ENCODE measurements around the gene RTRAF. TPM values are rescaled to one million over a fixed set of nuclear protein-coding genes. Genes with fewer than 3 reads are reported as not detected.

RTRAF gene
- total and polyA plus RNA-seq, 7 experiments from 2014 or later: 112 to 206 (median 124) TPM

DNA sequence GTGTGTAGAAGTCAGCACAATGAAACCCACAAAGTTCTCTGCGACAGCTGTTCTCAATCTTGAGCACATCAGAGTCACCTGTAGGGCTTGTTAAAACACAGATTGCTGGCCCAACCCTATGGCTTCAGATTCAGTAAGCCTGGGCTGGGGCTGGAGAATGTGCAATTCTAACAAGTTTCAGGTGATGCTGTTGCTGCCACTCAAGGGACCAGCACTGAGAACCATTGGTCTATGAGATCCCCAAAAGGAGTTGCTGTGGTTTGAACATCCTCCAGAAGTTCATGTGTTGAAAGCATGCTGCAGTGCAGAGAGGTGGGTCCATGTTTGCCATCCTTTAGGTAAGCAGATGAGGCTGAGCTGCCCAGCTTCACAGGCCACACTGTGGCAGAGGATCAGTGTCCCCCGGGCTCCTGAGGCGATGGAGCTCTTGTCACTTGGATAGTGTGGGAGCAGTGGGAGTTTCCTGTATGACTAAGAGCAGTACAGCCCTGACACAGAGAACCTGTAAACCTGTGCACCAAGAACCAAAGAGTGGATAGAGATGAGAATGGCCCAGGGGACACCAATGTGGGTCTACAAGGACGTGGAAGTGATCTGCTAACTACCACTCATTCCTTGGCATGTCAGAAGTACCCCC lies 8.0 kb upstream of the RTRAF start:
- no peaks in the 10 kb centered on the region for H3K9me3 Mint-ChIP-seq
- peak overlapping the region in 1 of 9 donors; percentile 60 for H3K27ac Mint-ChIP-seq
- Histone ChIP-seq H3K4me3 (ENCODE audit: low read length) (no peak overlapping the region), H3K27ac (ENCODE audit: low read depth, low read length) (no peak overlapping the region), H3K36me3 (ENCODE audit: control insufficient read depth in 2 of 3, insufficient read depth in 3 of 3, low read length in 3 of 3) (no peaks in the 10 kb centered on the region), H3K27me3 (ENCODE audit: control insufficient read depth in 2 of 2, insufficient read depth in 2 of 2, low read length in 2 of 2) (no peaks in the 10 kb centered on the region), H3K4me1 (ENCODE audit: control insufficient read depth in 2 of 2, insufficient read depth in 2 of 2, low read length in 2 of 2) (peaks cover 0 to 10% of the 10 kb centered on the region in 2 donors), H3K9me3 (ENCODE audit: control insufficient read depth in 2 of 3, low read length in 3 of 3) (no peaks in the 10 kb centered on the region)
- no peak overlapping the region for H3K4me3 Mint-ChIP-seq
- CTCF ChIA-PET: interaction anchor here (0.9 to 4.5 kb wide), 6 partner anchors 8 to 203 kb away, joined by 3 to 48 read pairs (median 3); no protein-coding TSS in a partner anchor
- POLR2A ChIA-PET: no interaction called here
- H3K27me3 Mint-ChIP-seq: peaks cover 0 to 5% (median 0%) of the 10 kb centered on the region in 5 donors
- intact Hi-C loops (cut with micrococcal nuclease): loop anchor here in 1 of 2 donors (10.0 kb wide), 1 partner anchor 1147 kb away; the partner anchor contains the start of gene NIN
- ATAC-seq (no peak), DNase-seq (no peak)
- H3K36me3 Mint-ChIP-seq: peaks cover 0 to 7% (median 0%) of the 10 kb centered on the region in 5 donors
- peaks cover 0 to 18% (median 6%) of the 10 kb centered on the region in 7 donors for H3K4me1 Mint-ChIP-seq

DNA sequence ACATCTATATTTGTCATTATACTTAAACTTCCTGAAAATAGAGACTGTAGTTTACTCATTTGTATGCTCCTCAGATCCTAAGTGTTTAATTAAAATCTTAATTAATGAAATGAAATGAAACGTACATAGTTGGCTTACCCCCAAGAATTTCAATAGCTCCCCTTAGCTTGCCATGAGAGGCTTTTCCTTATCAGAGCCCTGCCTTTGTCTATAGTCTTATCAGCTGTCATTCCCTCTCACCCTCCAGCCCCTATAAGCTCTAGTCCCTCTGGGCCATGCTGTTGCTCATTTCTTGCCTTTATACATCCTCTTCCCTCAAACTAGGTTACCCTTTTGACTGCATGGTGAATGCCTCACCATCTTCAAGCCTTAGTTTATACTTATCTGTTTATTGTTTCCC lies 1.1 kb upstream of the RTRAF start:
- ATAC-seq (no peak), DNase-seq (no peak)
- peaks cover 0 to 12% (median 4%) of the 10 kb centered on the region in 3 experiments for H3K36me3 ChIP-seq (ENCODE audit: control insufficient read depth in 2 of 3, insufficient read depth in 3 of 3, low read length in 3 of 3)
- H3K4me3 Mint-ChIP-seq: peak overlapping the region in 9 of 10 donors; percentile 93 to 97 (median 94)
- H3K4me1 ChIP-seq (ENCODE audit: control insufficient read depth in 2 of 2, insufficient read depth in 2 of 2, low read length in 2 of 2): peaks cover 19 to 22% of the 10 kb centered on the region in 2 donors
- H3K9me3 Mint-ChIP-seq: peaks cover 0 to 1% (median 0%) of the 10 kb centered on the region in 11 donors
- CTCF ChIA-PET: interaction anchor here (0.9 kb wide), 1 partner anchor 10 kb away, joined by 3 read pairs; no protein-coding TSS in a partner anchor
- H3K27me3 Mint-ChIP-seq: peaks cover 0 to 4% (median 0%) of the 10 kb centered on the region in 5 donors
- no peaks in the 10 kb centered on the region for H3K27me3 ChIP-seq (ENCODE audit: control insufficient read depth in 2 of 2, insufficient read depth in 2 of 2, low read length in 2 of 2)
- peaks cover 0 to 9% (median 6%) of the 10 kb centered on the region in 5 donors for H3K36me3 Mint-ChIP-seq
- no peaks in the 10 kb centered on the region for H3K9me3 ChIP-seq (ENCODE audit: control insufficient read depth in 2 of 3, low read length in 3 of 3)
- H3K4me1 Mint-ChIP-seq: peaks cover 14 to 43% (median 39%) of the 10 kb centered on the region in 7 donors
- H3K27ac Mint-ChIP-seq: peak overlapping the region; percentile 91 to 99 (median 95)
- intact Hi-C loops (cut with micrococcal nuclease): loop anchor here (2.0 to 10.0 kb wide), 7 partner anchors 121 to 1165 kb away; partner anchors contain the start of genes DDHD1 (in 1 of the 2), GNG2 (in 1 of the 2), GNPNAT1 (in 1 of the 2) and NIN (in 1 of the 2)
- peak overlapping the region; percentile 88 for H3K27ac ChIP-seq (ENCODE audit: low read depth, low read length)
- H3K4me3 ChIP-seq (ENCODE audit: low read length): no peak overlapping the region
- POLR2A ChIA-PET: interaction anchor here (1.0 to 2.0 kb wide), 3 partner anchors 55 to 141 kb away, joined by 3 to 6 read pairs (median 5); no protein-coding TSS in a partner anchor

- Mint-ChIP-seq H3K4me3 (peak overlapping the region; percentile 93 to 97 (median 95)), H3K36me3 (peaks cover 0 to 26% (median 18%) of the 10 kb centered on the region in 5 donors), H3K9me3 (peaks cover 0 to 1% (median 0%) of the 10 kb centered on the region in 11 donors), H3K27ac (peak overlapping the region; percentile 91 to 99 (median 95)), H3K27me3 (peaks cover 0 to 1% (median 0%) of the 10 kb centered on the region in 5 donors), H3K4me1 (peaks cover 24 to 66% (median 59%) of the 10 kb centered on the region in 7 donors)
- peaks cover 13 to 33% (median 21%) of the 10 kb centered on the region in 3 experiments for H3K36me3 ChIP-seq (ENCODE audit: control insufficient read depth in 2 of 3, insufficient read depth in 3 of 3, low read length in 3 of 3)
- peak overlapping the region; percentile 60 for H3K4me3 ChIP-seq (ENCODE audit: low read length)
- peaks cover 19 to 22% of the 10 kb centered on the region in 2 donors for H3K4me1 ChIP-seq (ENCODE audit: control insufficient read depth in 2 of 2, insufficient read depth in 2 of 2, low read length in 2 of 2)
- peak overlapping the region; percentile 88 for H3K27ac ChIP-seq (ENCODE audit: low read depth, low read length)
- intact Hi-C loops (cut with micrococcal nuclease): loop anchor here (1.0 to 10.0 kb wide), 5 partner anchors 717 to 1322 kb away; partner anchors contain the start of genes GNPNAT1 (in 1 of the 2), PSMC6 (in 1 of the 2), SAV1 (in 1 of the 2) and TRIM9 (in 1 of the 2)
- ATAC-seq: no peak
- no peak for DNase-seq
- no peaks in the 10 kb centered on the region for H3K27me3 ChIP-seq (ENCODE audit: control insufficient read depth in 2 of 2, insufficient read depth in 2 of 2, low read length in 2 of 2)
- no peaks in the 10 kb centered on the region for H3K9me3 ChIP-seq (ENCODE audit: control insufficient read depth in 2 of 3, low read length in 3 of 3)
- ChIA-PET POLR2A (interaction anchor here (0.6 kb wide), 1 partner anchor 11 kb away, joined by 3 read pairs; no protein-coding TSS in a partner anchor), CTCF (interaction anchor here (0.7 to 1.5 kb wide), 2 partner anchors 12 to 197 kb away, joined by 3 to 4 read pairs; no protein-coding TSS in a partner anchor)
Measured at GRCh38 chr14:51990488-51990887, 1.1 kb downstream of the RTRAF start.

GRCh38 chr14:51993285-51993920 lies 4.1 kb downstream of the RTRAF start:
- peaks cover 25 to 77% (median 65%) of the 10 kb centered on the region in 7 donors for H3K4me1 Mint-ChIP-seq
- intact Hi-C loops (cut with micrococcal nuclease): loop anchor here in 1 of 2 donors (5.0 to 10.0 kb wide), 3 partner anchors 714 to 1061 kb away; partner anchors contain the start of genes GNPNAT1 and PSMC6
- no peaks in the 10 kb centered on the region for H3K27me3 Mint-ChIP-seq
- H3K4me3 ChIP-seq (ENCODE audit: low read length): no peak overlapping the region
- peak overlapping the region in 1 of 9 donors; percentile 80 for H3K27ac Mint-ChIP-seq
- H3K9me3 ChIP-seq (ENCODE audit: control insufficient read depth in 2 of 3, low read length in 3 of 3): no peaks in the 10 kb centered on the region
- H3K4me3 Mint-ChIP-seq: peak overlapping the region in 1 of 10 donors; percentile 16
- no peak overlapping the region for H3K27ac ChIP-seq (ENCODE audit: low read depth, low read length)
- H3K36me3 Mint-ChIP-seq: peaks cover 0 to 34% (median 18%) of the 10 kb centered on the region in 5 donors
- ATAC-seq: no peak
- no peak for DNase-seq
- ChIA-PET CTCF (interaction anchor here (0.6 kb wide), 2 partner anchors 12 to 968 kb away, joined by 3 to 5 read pairs; no protein-coding TSS in a partner anchor), POLR2A (no interaction called here)
- H3K4me1 ChIP-seq (ENCODE audit: control insufficient read depth in 2 of 2, insufficient read depth in 2 of 2, low read length in 2 of 2): peaks cover 17 to 21% of the 10 kb centered on the region in 2 donors
- peaks cover 0 to 1% (median 0%) of the 10 kb centered on the region in 11 donors for H3K9me3 Mint-ChIP-seq
- H3K36me3 ChIP-seq (ENCODE audit: control insufficient read depth in 2 of 3, insufficient read depth in 3 of 3, low read length in 3 of 3): peaks cover 18 to 41% (median 25%) of the 10 kb centered on the region in 3 experiments
- H3K27me3 ChIP-seq (ENCODE audit: control insufficient read depth in 2 of 2, insufficient read depth in 2 of 2, low read length in 2 of 2): no peaks in the 10 kb centered on the region

- peaks cover 18 to 57% (median 29%) of the 10 kb centered on the region in 3 experiments for H3K36me3 ChIP-seq (ENCODE audit: control insufficient read depth in 2 of 3, insufficient read depth in 3 of 3, low read length in 3 of 3)
- intact Hi-C loops (cut with micrococcal nuclease): loop anchor here (1.0 to 10.0 kb wide), 6 partner anchors 135 to 1059 kb away; partner anchors contain the start of gene GNPNAT1 (in 1 of the 2)
- Mint-ChIP-seq H3K36me3 (peaks cover 0 to 50% (median 25%) of the 10 kb centered on the region in 5 donors), H3K9me3 (no peaks in the 10 kb centered on the region), H3K4me1 (peaks cover 13 to 59% (median 48%) of the 10 kb centered on the region in 7 donors), H3K4me3 (no peak overlapping the region), H3K27ac (peak overlapping the region in 2 of 9 donors; percentile 9 to 62), H3K27me3 (no peaks in the 10 kb centered on the region)
- POLR2A ChIA-PET: no interaction called here
- no peaks in the 10 kb centered on the region for H3K9me3 ChIP-seq (ENCODE audit: control insufficient read depth in 2 of 3, low read length in 3 of 3)
- peak in 6 of 9 donors; percentile 17 to 41 (median 30) for DNase-seq
- no peak for ATAC-seq
- no peak overlapping the region for H3K27ac ChIP-seq (ENCODE audit: low read depth, low read length)
- no peaks in the 10 kb centered on the region for H3K27me3 ChIP-seq (ENCODE audit: control insufficient read depth in 2 of 2, insufficient read depth in 2 of 2, low read length in 2 of 2)
- CTCF ChIA-PET: interaction anchor here (0.7 to 1.3 kb wide), 2 partner anchors 57 to 304 kb away, joined by 3 to 4 read pairs; no protein-coding TSS in a partner anchor
- H3K4me1 ChIP-seq (ENCODE audit: control insufficient read depth in 2 of 2, insufficient read depth in 2 of 2, low read length in 2 of 2): peaks cover 2 to 6% of the 10 kb centered on the region in 2 donors
- no peak overlapping the region for H3K4me3 ChIP-seq (ENCODE audit: low read length)
Measured at GRCh38 chr14:51996148-51996746, 6.9 kb downstream of the RTRAF start.
